Muscle layer of colon (tissue), 2 donors: Measurements from ENCODE around the gene RPTOR.

Source experiments
- H3K27ac ChIP-seq: one replicate; pipeline ENCODE4 v1.7.0; 2013; ENCODE audit warnings: low read depth, mild to moderate bottlenecking, low read length, moderate library complexity
- H3K27me3 ChIP-seq, 2 donors: one replicate each; pipeline ENCODE4 v1.7.0; 2013; ENCODE audit warnings: low read length in 2 of 2, mild to moderate bottlenecking in 2 of 2; ENCODE audit not compliant: insufficient read depth in 2 of 2, control insufficient read depth in 1 of 2
- H3K36me3 ChIP-seq: one replicate; pipeline ENCODE4 v1.7.0; 2013; ENCODE audit warnings: mild to moderate bottlenecking, low read length; ENCODE audit not compliant: insufficient read depth
- H3K4me1 ChIP-seq: one replicate; pipeline ENCODE4 v1.7.0; 2013; ENCODE audit warnings: mild to moderate bottlenecking, low read length; ENCODE audit not compliant: insufficient read depth
- H3K4me3 ChIP-seq, 2 donors: one replicate each; pipeline ENCODE4 v1.7.0; 2013; ENCODE audit warnings: low read length in 2 of 2, low read depth in 1 of 2, mild to moderate bottlenecking in 1 of 2, moderate library complexity in 1 of 2
- H3K9ac ChIP-seq: one replicate; pipeline ENCODE4 v1.7.0; 2013; ENCODE audit warnings: low read length
- H3K9me3 ChIP-seq: one replicate; pipeline ENCODE4 v1.7.0; 2013; ENCODE audit warnings: mild to moderate bottlenecking, low read length
- donor health status: abdominal sarcoma.
- donor health status: Adenocarcinoma of cecum.

RPTOR gene

DNA sequence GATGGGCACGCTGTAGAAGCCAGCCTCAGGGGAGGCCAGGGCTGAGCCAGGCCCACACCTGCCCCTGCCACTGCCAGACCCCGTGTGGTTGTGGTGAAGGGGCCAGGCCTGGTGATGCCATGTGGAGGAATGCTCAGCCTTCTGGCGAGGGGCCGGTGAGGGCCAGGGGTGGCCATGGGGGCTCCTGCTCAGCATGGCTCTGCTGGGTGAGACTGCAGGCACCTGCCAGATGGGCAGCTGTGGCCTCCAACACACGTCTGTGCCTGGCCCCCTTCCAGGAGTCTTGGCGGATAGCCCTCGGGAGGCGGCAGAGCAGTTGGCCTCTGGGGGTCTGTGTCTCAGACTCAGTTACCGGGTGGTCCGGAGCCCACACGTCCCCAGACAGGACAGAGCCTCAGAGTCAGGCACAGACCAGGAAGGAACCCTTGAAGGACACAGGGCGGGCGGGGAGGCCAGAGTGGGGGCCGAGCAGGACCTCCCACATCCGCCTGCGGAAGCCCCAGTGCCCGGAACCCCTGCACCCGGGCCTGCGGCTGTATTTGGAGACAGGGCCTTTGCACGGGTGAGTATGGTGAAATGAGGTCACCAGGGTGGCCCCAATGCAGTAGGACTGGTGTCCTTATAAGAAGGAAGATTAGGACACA, 424.5 kb downstream of the RPTOR start:
- H3K27ac ChIP-seq: peak overlapping the region; percentile 47
- no peak overlapping the region for H3K9ac ChIP-seq
- no peaks in the 10 kb centered on the region for H3K9me3 ChIP-seq
- peak overlapping the region; percentile 5 to 25 for H3K4me3 ChIP-seq
- H3K27me3 ChIP-seq: peaks cover 0 to 20% of the 10 kb centered on the region in 2 donors
- H3K36me3 ChIP-seq: no peaks in the 10 kb centered on the region
- peaks cover 31% of the 10 kb centered on the region for H3K4me1 ChIP-seq

DNA sequence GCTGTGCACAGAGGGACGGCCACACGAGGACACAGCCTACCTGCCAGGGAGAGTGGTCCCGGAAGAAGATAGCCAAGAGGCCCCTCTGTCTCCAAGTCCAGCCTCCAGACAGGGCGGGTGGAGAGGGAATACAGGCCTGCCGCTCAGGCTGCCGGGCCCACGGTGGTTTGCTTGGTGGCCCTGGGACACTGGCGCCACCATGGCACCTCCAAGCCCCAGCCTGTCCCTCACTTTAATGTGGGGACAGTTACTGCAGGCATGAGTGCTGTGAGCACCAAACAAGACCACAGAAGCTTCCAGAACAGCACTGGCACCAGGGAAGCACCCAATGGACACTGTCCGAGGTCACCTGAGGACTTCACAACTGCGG, 425.0 kb downstream of the RPTOR start:
- Histone ChIP-seq H3K4me1 (peaks cover 31% of the 10 kb centered on the region), H3K9me3 (no peaks in the 10 kb centered on the region), H3K27me3 (peaks cover 0 to 20% of the 10 kb centered on the region in 2 donors), H3K9ac (no peak overlapping the region), H3K36me3 (no peaks in the 10 kb centered on the region), H3K4me3 (peak overlapping the region in 1 of 2 donors; percentile 25), H3K27ac (no peak overlapping the region)

GRCh38 chr17:80970044-80970761, 425.6 kb downstream of the RPTOR start:
- Histone ChIP-seq H3K4me3 (peak overlapping the region in 1 of 2 donors; percentile 25), H3K36me3 (no peaks in the 10 kb centered on the region), H3K9me3 (no peaks in the 10 kb centered on the region), H3K9ac (peak overlapping the region; percentile 10), H3K27ac (no peak overlapping the region), H3K4me1 (peaks cover 31% of the 10 kb centered on the region), H3K27me3 (peaks cover 0 to 20% of the 10 kb centered on the region in 2 donors)

DNA sequence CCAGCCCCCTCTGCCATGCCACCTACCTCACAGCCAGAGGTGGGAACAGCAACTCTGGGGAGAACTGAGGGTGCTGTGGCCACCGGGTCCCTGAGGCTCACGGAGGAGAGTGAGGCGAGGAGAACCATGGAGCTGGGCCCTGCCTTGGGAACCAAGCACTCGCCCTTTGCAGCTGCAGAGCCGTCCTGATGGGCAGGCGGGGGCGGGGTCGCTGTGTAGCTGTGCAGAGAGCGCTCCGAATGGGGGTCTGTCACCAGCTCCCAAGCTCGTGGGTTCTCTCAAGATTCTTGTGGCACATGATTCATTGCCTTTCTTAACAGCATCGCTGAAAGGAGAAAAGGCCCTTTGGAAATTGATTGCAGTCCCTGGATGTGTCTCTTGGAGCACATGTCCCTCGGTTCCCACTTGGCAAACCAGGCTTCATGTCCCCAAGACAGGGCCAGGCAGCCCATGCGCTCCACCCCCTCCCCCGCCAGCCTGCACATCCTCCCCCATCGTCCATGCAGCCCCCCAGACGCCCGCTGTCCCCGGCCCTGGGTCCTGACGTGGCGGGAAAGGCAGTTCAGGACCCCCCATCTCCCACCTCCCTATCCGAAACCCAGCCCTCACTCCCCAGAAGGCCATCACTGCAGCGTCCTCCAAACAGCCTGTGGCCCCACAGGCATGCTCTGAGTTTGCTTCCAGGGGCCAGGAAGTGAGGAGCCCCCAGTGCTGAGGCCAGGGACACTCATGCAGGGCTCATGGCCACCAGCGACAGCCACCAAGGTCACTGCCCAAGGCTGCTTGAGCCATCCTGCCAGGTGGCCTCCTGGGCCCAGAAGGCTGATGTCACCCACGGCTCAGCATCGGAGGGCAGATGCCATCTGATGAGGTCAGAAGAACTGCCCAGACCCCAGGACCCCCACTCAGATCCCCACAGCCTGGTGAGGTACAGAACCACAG, 426.4 kb downstream of the RPTOR start:
- no peaks in the 10 kb centered on the region for H3K36me3 ChIP-seq
- peak overlapping the region; percentile 10 for H3K9ac ChIP-seq
- H3K4me1 ChIP-seq: peaks cover 31% of the 10 kb centered on the region
- H3K9me3 ChIP-seq: no peaks in the 10 kb centered on the region
- H3K4me3 ChIP-seq: peak overlapping the region in 1 of 2 donors; percentile 25
- no peak overlapping the region for H3K27ac ChIP-seq
- peaks cover 0 to 20% of the 10 kb centered on the region in 2 donors for H3K27me3 ChIP-seq

GRCh38 chr17:80971704-80972304, 427.2 kb downstream of the RPTOR start:
- H3K9me3 ChIP-seq: no peaks in the 10 kb centered on the region
- peaks cover 31% of the 10 kb centered on the region for H3K4me1 ChIP-seq
- peaks cover 0 to 20% of the 10 kb centered on the region in 2 donors for H3K27me3 ChIP-seq
- H3K4me3 ChIP-seq: no peak overlapping the region
- H3K36me3 ChIP-seq: no peaks in the 10 kb centered on the region
- H3K9ac ChIP-seq: no peak overlapping the region
- H3K27ac ChIP-seq: no peak overlapping the region

- Histone ChIP-seq H3K27me3 (peaks cover 0 to 7% of the 10 kb centered on the region in 2 donors), H3K4me3 (no peak overlapping the region), H3K4me1 (no peaks in the 10 kb centered on the region), H3K36me3 (no peaks in the 10 kb centered on the region), H3K27ac (no peak overlapping the region), H3K9ac (no peak overlapping the region), H3K9me3 (no peaks in the 10 kb centered on the region)
Observed at GRCh38 chr17:80976701-80977100, 432.1 kb downstream of the RPTOR start.

- H3K4me1 ChIP-seq: no peaks in the 10 kb centered on the region
- no peaks in the 10 kb centered on the region for H3K36me3 ChIP-seq
- no peak overlapping the region for H3K9ac ChIP-seq
- H3K9me3 ChIP-seq: no peaks in the 10 kb centered on the region
- H3K27me3 ChIP-seq: peaks cover 0 to 2% of the 10 kb centered on the region in 2 donors
- no peak overlapping the region for H3K27ac ChIP-seq
- H3K4me3 ChIP-seq: no peak overlapping the region
Observed at GRCh38 chr17:80977172-80977571, 432.5 kb downstream of the RPTOR start.

DNA sequence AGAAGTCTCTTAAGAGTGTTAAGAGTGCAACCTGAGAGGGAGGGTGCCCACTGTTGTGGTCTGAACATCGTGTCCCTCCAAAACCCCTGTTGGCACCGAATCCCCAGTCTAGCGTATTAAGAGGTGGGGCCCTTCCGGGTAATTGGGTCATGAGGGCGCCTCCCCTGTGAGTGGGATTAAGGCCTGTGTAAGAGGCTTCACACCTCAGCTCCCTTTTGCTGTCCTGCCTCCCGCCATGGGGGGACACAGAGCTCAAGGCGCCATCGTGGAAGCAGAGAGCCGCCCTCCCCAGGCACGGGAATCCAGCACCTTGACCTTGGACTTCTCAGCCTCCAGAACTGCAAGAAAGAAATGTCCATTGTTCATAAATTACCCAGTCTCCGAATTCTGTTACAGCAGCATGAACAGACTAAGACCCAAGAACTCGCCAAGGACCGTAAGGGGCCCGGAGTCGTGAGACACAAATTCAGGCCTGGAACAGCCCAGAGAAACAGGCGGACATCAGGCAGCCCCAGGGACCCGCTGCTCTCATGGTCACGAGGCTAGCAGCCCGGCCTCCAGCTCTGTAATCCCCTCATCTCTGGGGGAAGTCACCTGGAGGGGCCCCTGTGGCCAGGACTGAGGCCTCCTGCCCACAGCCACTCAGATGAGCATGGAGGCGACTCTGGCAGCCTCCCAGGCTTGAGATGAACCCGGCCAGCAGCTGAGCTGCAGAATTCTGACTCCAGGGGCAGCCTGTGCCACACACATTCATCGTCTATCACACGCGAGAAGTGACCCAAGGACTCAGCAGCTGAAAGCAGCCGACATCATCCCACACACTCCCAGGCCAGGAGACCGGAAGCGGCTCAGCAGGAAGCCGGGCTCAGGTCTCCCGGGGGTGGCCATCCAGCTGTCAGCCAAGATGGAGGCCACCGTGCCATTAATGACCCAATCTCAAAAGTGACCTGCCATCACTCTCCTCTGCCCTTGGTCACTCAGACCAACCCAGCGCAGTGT, 434.2 kb downstream of the RPTOR start:
- H3K4me3 ChIP-seq: no peak overlapping the region
- H3K9me3 ChIP-seq: no peaks in the 10 kb centered on the region
- H3K27me3 ChIP-seq: no peaks in the 10 kb centered on the region
- no peak overlapping the region for H3K27ac ChIP-seq
- no peak overlapping the region for H3K9ac ChIP-seq
- no peaks in the 10 kb centered on the region for H3K36me3 ChIP-seq
- H3K4me1 ChIP-seq: no peaks in the 10 kb centered on the region

- H3K36me3 ChIP-seq: no peaks in the 10 kb centered on the region
- H3K27ac ChIP-seq: no peak overlapping the region
- no peak overlapping the region for H3K4me3 ChIP-seq
- H3K4me1 ChIP-seq: no peaks in the 10 kb centered on the region
- H3K9me3 ChIP-seq: no peaks in the 10 kb centered on the region
- H3K27me3 ChIP-seq: no peaks in the 10 kb centered on the region
- H3K9ac ChIP-seq: no peak overlapping the region
Observed at GRCh38 chr17:80979547-80980378, 435.1 kb downstream of the RPTOR start.
